Superior temporal gyrus (tissue), 1 donor: ENCODE data around the gene GGNBP2.
A peak's percentile ranks its signal among the peaks of the same experiment; 100 is the strongest.
"Not testable (repeated sequence)": the region's sequence is repeated elsewhere in the genome, so short reads cannot be mapped to it uniquely, and the experiment has no call there.

ENCODE experiments used
- DNase-seq: peaks from one replicate; pipeline ENCODE4 v3.0.0-alpha.2; 2016; ENCODE audit errors: extremely low spot score

GGNBP2 gene, protein sequence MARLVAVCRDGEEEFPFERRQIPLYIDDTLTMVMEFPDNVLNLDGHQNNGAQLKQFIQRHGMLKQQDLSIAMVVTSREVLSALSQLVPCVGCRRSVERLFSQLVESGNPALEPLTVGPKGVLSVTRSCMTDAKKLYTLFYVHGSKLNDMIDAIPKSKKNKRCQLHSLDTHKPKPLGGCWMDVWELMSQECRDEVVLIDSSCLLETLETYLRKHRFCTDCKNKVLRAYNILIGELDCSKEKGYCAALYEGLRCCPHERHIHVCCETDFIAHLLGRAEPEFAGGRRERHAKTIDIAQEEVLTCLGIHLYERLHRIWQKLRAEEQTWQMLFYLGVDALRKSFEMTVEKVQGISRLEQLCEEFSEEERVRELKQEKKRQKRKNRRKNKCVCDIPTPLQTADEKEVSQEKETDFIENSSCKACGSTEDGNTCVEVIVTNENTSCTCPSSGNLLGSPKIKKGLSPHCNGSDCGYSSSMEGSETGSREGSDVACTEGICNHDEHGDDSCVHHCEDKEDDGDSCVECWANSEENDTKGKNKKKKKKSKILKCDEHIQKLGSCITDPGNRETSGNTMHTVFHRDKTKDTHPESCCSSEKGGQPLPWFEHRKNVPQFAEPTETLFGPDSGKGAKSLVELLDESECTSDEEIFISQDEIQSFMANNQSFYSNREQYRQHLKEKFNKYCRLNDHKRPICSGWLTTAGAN

DNA sequence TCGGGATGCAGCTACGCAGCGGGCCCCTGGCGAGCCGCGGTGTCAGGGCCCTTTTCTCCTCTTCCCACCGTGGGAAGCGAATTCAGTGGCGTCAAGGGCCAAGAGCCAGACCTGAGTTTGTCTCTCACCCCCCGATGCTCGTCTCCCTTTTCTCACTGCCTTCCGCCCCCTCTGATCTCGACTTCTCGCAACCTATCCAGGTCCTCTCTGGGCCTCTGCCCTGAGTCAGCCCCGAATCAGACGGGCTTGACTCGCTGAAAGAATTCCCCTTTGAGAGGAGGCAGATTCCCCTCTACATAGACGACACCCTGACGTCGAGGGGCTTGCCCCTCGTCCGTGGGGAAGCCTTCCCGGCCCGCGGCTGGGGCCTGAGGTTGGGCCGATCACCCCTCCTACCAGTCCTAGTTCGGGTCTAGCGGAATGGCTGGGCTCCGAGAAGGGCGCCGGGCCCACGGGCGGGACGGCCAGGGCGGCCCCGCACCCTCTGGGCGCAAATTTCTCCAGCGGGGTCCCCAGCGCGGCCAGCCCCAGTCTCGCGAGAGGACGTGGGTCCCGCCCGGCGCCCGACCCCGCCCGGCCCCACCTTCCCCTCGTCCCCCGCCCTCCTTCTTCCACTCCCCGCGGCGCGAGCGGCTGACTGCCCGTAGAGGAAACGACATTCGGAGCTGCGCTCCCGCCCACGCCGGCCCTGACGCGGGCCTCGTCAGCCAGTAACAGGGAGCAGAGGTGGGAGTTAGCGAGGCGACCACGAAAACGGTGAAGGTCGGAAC, at the start of gene GGNBP2:
Gene GGNBP2, plus strand, starts transcription at position 613 of the 770 bp plus-strand sequence. CDS start 806 bp downstream, outside the sequence.
- DNase-seq, result peak; percentile 79

DNA sequence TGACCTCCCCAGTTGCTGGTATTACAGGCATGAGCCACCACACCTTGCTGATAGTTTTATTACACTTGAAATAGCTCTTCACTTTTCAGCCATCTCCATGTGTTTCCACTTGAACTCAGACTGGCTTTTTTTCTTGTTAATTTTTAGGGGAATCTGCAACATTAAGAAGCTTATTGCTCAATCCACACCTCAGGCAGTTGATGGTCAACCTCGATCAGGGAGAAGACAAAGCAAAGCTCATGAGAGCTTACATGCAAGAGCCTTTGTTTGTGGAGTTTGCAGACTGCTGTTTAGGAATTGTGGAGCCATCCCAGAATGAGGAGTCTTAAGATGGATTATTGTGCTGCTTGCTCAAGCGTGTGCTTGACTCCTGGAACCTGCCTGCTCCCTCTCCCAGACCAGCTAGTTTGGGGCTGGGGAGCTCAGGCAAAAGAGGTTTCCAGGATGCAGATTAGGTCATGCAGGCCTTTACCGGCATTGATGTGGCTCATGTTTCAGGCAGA, 49.6 kb upstream of the GGNBP2 start:
- DNase-seq, result no peak

DNA sequence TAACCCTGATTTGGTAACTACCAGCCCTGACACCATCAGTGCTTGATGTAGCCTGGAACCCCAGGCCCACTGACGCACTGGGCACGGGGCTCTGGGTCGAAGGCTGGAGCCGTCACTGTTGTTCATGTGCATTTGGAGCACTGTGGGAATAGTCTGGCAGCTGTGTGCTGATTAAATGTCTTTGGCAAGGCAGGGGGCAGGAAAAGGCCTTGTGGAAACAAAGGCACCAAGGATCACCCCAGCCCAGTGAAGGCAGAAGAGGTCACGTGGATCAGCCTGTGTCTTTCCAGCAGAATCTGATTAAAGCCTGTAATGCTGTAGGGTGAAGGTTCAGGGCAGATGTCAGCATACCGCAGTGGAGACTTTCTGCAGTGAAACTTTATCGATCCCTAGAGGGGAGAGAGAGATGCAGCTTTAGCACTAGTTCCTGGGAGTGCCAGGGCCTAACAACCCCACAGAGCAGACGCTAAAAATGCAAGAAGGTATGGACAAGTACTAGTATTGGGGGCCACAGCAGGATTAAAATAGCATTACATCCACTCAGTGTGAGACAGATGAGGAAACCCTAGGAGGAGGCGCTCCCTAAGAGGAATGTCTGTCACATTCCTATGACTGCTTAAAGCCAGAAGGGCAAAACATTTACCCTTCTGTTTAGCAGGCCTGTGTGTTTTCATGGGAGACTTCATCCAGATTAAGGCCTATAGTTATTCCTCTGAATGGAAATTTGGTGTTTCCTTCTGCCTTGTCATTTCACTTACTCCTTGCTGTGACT, 48.5 kb upstream of the GGNBP2 start:
- peak; percentile 74 for DNase-seq

DNA sequence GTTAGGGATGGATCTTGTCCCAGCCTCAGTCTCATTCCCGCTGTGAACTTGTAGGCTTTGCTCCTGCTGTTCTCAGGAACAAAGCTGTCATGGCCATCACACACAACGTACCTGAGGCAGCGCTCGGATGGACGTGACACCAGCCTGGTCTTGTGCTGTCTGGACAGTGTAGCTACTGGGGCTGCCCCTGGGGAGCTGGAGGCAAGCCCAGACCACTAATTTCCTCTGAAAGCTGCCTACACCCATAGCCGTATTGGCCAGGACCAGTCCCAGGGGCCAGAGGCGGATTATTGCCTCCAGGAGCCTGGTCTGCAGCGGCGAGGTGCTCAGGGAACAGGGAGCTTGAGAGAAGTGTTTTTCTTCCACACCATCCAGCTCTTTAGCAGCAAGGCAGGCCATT, 46.6 kb upstream of the GGNBP2 start:
- no peak for DNase-seq

DNA sequence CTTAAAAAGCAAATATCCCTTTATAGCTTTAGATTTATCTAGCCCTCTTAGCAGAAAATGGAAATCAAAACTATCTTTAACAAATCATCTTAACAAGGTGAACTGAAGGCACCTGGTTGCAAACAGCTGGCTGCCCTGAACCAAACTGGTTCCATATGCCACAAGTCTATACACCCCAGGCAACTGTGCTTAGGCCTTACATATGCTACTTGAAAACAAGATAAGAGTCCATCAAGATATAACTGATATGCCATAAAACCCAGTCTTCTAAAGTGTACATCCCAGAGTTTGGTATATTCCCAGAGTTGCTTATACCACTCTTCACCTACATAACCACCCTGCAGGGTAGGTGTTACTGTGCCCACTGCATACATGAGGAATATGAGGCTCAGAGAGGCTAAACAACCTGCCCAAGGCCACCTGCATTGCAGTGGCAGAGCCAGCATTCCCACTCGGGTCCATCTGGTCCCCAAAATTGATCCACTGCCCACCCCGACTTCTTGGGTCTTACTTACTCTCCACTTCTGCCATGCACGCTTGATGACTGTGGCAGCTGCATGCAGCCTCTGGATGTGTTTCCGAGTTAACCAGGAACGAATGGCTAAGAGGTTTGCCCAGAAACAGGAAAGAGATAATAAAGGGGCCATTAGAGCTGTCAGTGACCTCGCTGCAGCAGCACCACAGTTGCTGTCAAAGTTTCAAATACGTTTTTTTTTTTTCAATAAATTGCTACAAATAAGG, 46.0 kb upstream of the GGNBP2 start:
- no peak for DNase-seq

DNA sequence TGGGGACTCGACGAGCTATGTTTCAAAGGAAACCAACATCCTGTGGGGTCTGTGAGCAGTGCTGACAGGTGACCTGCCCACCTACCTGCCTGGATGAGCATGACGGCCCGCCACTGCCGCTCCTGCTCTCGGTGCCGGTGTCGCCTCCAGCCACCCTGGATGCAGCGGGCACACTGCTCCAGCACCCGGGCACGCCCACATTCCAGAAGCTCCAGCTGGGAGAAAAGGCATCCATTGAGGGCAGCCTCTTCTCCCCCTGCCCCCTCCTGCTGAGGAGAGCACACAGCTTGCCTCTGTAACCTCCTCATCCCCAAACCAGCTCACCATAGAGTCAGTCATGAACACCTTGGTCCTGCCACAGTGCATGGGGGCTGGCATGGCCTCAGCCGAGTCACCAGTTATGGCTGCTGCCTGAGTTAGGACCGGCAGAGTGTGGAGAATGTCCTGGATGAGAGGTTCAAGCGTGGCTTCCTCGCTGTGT, 43.9 kb upstream of the GGNBP2 start:
- DNase-seq, result no peak

DNA sequence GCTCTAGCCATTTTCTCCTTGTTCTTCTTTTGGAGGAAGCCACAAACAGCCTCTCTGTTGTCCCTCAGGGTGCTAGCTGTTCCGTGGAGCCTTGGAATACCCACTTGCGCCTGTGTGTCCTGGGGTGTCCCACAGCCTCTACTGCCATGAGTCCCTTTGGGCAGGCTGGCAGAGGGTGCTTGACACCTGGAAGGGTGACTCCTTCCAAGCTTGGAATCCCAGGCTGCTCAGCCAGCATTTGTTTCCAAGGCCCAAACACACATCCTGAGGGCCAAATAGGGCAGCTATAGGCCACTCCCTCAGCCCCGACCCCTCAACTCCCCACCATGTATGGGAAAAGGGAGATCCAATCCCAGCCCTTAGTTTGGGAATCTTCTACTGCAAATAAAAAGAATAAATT, 43.4 kb upstream of the GGNBP2 start:
- no peak for DNase-seq

DNA sequence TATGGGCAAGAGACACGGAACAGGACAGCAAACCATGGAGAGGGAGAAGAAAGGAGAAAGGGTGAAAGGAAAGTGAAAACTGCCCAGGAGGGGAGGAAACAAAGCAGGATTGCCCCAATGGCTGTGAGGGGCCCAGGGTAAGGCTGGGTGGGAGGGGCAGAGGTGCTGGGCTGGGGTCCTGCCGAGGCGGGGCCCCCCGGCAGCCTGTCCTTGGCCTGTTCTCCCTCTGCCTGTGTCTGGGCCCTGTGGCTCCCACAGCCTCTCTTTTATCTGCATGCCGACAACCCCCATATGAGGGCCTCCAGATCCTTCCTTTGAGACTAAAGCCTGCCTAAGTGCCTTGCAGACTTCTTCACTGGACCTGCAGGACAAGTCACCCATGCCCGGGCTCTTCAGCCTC, 42.8 kb upstream of the GGNBP2 start:
- DNase-seq, result no peak

DNA sequence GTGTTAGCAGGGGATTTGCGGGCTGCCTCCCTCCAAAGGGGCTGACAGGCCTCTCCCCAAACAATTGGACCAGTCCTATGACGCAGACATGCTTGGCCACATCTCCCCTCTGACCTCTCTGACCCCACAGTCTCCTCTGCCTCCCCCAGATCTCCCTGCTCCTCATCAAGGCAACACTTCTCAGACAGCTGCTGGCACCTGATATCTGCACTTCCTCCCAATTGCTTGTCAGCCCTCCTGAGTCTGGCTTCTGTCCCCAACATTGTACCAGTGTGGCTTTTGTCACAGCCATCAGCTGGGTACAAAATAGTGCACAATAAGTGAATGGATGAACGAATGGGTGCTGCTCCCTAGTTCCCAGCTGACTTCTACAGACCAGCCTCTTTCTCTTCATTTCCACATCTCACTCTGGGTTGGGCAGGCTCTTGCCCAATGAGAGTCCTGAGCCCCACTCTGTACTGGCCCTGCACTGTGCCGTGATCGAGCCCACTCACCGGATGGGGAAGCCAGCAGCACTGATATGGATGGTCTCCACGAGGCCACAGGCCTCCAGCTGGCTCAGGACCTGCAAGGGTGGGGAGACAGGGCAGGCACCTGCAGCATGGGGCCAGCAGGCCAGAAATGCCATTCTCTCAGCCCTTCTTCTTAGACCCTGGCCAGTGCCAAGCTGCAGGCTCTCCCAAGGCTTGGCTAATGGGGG, 41.1 kb upstream of the GGNBP2 start:
- DNase-seq, result no peak

DNA sequence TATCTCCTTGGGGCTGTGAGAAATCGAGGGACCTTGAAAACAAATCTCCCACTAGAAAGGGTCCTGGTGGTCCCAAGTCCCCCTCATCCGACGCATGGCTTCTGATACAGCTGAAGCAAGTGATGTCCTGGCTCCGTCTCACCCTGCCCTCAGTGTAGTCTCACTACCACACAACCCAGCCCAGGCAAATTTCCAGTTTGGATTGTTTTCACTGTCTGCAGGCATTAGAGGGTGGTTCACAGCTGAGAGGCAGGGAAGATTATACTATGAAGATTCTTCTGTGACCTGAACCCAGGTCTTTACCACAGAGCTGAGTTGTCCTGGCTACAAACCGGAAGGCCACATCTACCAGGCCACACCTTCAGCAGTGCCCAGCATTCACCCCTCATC, 40.6 kb upstream of the GGNBP2 start:
- no peak for DNase-seq

DNA sequence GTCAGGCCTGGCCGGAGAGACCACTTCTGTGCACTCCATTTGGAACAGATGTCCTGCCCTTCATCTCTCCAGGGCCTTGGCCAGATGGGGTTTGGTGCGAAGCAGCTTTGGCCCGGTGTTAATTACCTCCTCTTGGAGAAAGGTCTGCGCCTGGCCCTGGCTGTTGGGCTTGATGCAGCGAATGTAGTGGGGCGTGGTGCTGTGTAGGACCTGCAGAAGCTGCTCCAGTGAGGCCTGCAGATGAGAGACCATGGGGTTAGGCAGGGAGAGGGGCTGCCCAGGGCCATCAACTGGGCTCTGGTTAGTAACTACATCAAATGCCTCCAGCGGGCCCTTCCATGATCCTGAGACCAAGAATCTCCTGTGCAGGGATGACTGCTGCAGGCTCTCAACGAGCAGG, 39.5 kb upstream of the GGNBP2 start:
- DNase-seq, result no peak

DNA sequence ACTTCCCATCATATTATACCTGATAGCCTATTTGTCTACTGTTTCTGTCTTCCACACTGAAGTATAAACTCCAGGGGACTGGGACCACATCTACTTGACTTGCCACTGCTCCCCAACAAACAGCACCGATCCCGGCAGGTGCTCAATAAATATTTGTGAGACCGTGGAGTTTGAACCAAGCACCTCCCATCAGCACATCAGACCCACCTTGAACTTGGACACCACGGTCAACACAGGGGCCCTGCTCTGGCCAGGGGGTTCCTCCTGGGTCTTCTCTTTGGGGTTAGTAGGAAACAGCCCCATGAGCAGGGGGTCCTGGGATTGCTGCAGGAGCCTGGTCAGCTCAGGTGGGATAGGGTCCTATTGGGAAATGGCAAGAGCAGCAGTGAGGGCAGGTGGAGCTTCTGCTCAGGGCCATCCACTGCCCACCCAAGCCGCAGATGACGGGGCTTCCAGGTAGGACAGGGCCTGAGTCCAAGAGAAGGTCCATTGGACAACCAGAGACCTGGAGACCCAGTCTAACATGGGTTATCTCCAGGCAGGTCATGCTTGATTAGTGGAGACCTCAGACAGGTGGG, 38.4 kb upstream of the GGNBP2 start:
- no peak for DNase-seq

DNA sequence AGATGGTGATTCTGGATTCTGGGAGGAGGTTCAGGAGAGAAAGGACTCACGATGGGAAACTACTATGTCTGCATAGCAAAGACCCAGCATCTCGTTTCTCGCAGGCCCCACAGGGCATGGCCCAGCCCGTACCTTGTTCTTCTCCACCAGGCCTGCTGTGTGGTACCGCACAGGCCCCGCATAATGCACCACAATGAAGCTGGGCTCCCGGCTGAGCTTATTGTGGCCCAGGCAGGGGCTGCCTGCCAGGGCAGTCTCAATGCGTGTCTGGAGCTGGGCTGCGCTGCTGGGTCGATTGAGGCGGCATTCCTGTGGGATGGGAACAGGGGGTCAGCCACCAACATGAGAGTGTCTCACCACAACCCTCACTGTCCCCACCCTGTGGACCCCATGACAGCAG, 37.9 kb upstream of the GGNBP2 start:
- DNase-seq, result no peak

DNA sequence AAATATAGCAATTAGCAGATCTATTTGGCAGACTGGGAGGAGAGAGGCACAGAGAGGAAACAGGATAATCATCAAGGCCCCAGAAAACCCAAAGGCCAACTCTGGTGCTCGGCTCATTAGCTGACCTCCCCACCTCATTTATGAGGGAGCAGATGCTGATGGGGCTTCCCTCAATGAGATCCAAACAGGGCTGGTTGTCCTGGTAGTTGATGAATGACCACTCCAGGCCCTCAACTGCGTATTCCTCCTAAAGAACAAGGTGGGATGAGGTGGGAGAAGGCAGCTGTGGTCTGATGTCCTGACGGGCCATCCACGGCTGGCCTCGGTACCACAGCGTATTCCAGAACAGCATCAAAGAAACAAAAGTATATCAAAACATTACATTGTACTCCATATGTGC, 37.5 kb upstream of the GGNBP2 start:
- no peak for DNase-seq

DNA sequence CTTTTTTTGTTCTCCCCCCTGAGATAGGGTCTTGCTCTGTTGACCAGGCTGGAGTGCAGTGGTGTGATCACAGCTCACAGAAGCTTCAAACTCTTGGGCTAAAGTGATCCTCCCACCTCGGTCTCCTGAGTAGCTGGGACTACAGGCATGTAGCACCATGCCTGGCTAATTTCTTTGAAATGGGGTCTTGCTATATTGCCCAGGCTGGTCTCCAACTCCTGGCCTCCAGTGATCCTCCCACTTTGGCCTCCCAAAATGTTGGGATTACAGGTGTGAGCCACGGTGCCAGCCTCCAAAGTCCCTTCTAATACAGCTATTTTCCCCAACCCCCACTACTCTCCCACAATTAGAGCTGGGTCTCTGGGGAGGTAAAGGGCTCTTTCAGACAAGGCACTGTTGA, 36.3 kb upstream of the GGNBP2 start:
- not testable (repeated sequence) for DNase-seq

DNA sequence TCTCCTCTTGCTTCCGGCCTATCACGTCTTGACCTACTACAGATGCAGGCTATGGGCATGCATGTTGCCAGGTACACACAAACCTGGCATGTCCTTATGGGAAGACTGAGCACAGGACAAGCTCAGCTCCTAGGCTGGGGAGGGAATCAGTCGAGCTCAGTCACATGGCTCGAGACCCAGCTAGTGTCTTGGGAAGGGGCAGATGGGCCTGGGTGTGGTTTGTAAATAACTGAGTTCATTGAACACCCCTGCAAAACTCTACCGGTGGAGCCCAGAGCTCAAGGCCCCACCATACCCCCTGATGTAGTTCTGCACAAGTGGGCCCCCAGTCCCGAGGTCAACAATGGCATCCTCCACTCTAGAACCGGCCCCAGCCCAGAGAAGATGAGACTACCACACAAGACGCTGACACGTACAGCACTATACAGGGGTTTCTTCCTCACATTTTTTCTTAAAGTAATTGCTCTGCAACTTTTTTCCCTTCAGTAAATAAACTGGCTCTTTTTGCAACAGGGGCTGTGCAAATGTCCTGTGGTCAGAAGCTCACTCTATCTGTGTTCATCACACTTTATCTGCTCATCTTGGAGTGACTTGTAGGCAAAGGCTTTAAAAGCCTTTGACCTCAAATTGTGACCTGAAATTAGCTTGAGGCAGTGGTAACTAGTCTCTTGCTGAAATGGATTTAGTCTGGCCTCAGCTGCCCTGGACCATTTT, 35.3 kb upstream of the GGNBP2 start:
- DNase-seq, result no peak

DNA sequence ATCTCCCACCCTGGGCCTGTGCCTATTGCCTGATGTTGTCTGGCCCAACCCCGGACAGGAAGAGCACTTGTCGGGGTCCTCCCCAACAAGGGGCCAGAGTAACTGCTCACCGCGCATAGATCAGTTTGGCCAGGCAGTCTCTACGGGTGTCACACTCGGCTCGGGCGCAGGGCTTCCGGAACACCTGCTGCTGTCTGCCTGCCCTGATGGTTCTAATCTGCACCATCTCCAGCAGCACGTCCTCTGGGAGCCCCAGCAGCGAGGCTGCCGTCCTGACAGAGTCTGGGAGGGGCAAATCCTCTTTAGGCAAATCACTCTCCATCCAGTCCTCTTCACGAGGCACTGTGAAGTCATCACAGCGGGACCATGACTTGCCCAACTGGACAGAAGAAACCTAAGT, 34.1 kb upstream of the GGNBP2 start:
- no peak for DNase-seq

DNA sequence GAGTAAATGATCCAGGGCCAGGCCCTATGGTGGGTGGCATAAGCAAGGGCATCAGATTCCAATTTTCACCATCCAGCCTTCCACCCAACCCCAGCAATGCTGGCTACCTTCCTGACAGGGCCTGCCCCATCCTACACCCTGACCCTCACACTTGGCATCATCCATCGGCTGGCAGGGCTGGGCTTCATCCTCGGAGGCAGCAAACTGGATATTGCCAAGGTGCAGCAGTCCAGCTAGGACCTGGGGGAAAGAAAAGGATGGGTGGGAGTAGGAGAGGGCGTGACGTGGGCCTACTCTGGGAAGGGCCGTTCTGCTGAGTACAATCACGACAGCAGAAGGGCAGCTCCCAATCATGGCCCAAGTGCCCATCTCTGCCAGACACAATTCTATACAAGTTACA, 33.5 kb upstream of the GGNBP2 start:
- DNase-seq, result no peak

DNA sequence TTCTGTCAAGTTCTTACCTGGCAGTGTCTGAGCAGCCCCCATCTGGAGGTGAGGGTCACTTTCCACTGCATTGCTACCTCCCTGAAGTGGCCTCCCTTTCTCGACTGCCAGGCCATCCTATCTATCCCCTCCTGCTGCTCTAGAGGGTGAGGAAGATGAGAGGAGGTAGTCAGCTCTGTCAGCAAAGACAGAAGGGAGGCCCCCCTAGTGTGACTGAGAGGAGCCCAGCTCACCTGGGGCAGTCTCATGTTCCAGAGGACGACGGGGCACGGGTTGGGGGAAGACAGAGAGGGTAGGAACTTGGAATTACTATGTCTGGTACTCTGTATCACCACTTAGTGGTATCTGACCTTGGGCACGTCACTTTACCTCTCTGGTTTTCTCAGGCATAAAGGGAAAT, 32.1 kb upstream of the GGNBP2 start:
- DNase-seq, result no peak
